CD14-positive monocyte (primary cell): Measurements from ENCODE around the gene BBLN. TPM values are rescaled to one million over a fixed set of nuclear protein-coding genes. Genes with fewer than 3 reads are reported as not detected.
A peak's percentile ranks its signal among the peaks of the same experiment; 100 is the strongest.

Experiments used
- DNase-seq, 3 donors: peaks; one replicate each; pipeline ENCODE4 v3.0.0-alpha.2; 2011 to 2022
- H2AFZ ChIP-seq: 2 replicates; pipeline ENCODE4 v1.6.0; 2012; ENCODE audit warnings: mild to moderate bottlenecking, low read depth, low read length, inconsistent platforms; ENCODE audit not compliant: insufficient read depth, poor library complexity, severe bottlenecking
- H3K27ac ChIP-seq, 2 donors: 1 replicate in 1 of 2; 2 replicates in 1 of 2; pipeline ENCODE4 v1.5.1; 2012 to 2013; ENCODE audit warnings: low read length in 2 of 2, control low read depth in 1 of 2, inconsistent platforms in 1 of 2, low read depth in 1 of 2, mild to moderate bottlenecking in 1 of 2
- H3K27me3 ChIP-seq, 2 donors: one replicate each; pipeline versions ENCODE4 v1.6.0 to v1.6.1; 2011 to 2013; ENCODE audit warnings: low read length in 2 of 2; ENCODE audit not compliant: control insufficient read depth in 2 of 2, insufficient read depth in 2 of 2
- H3K36me3 ChIP-seq, 2 donors: replicated peaks in 1 of 2; 1 replicate in 1 of 2; 2 replicates in 1 of 2; pipeline versions ENCODE4 v1.5.1 to v1.6.1; 2012 to 2013; ENCODE audit warnings: low read length in 2 of 2, control low read depth in 1 of 2, inconsistent platforms in 1 of 2, mild to moderate bottlenecking in 1 of 2; ENCODE audit not compliant: insufficient read depth in 2 of 2, control insufficient read depth in 1 of 2
- H3K4me1 ChIP-seq, 2 donors: 1 replicate in 1 of 2; 2 replicates in 1 of 2; pipeline versions ENCODE4 v1.5.1 to v1.6.1; 2012 to 2013; ENCODE audit warnings: low read length in 2 of 2, control low read depth in 1 of 2, inconsistent platforms in 1 of 2, mild to moderate bottlenecking in 1 of 2, moderate library complexity in 1 of 2; ENCODE audit not compliant: insufficient read depth in 2 of 2, control insufficient read depth in 1 of 2
- H3K4me2 ChIP-seq: replicated peaks from 2 replicates; pipeline ENCODE3; 2012; ENCODE audit warnings: low read length, moderate library complexity, mild to moderate bottlenecking; ENCODE audit not compliant: poor library complexity, severe bottlenecking; ENCODE audit errors: extremely low read depth
- H3K4me3 ChIP-seq, 3 experiments: fragments of 200-600 bp in 1 of 3; sonication (generic) in 1 of 3; replicated peaks in 1 of 3; 1 replicate in 2 of 3; 2 replicates in 1 of 3; pipeline ENCODE4 v1.5.1; 2011 to 2013; ENCODE audit warnings: low read length in 3 of 3, mild to moderate bottlenecking in 3 of 3, control low read depth in 2 of 3, low read depth in 2 of 3, inconsistent platforms in 1 of 3, moderate library complexity in 1 of 3
- H3K79me2 ChIP-seq: 2 replicates; pipeline ENCODE4 v1.6.0; 2012; ENCODE audit warnings: mild to moderate bottlenecking, control low read depth, inconsistent platforms, low read length, moderate library complexity; ENCODE audit not compliant: insufficient read depth
- H3K9ac ChIP-seq: 2 replicates; pipeline ENCODE4 v1.6.0; 2017; ENCODE audit warnings: low read length, mild to moderate bottlenecking; ENCODE audit not compliant: insufficient read depth, poor library complexity, severe bottlenecking
- H3K9me3 ChIP-seq, 2 donors: replicated peaks in 1 of 2; 1 replicate in 1 of 2; 2 replicates in 1 of 2; pipeline versions ENCODE4 v1.5.1 to v1.6.1; 2012 to 2013; ENCODE audit warnings: low read length in 2 of 2, control low read depth in 1 of 2; ENCODE audit not compliant: control insufficient read depth in 1 of 2, insufficient read depth in 1 of 2
- H4K20me1 ChIP-seq: 2 replicates; pipeline ENCODE4 v1.6.0; 2012; ENCODE audit warnings: mild to moderate bottlenecking, low read length, control low read depth, moderate library complexity; ENCODE audit not compliant: insufficient read depth
- H3K27ac Mint-ChIP-seq, 7 donors: one replicate each; pipeline ENCODE4 v1.8.0; 2020; ENCODE audit warnings: mild to moderate bottlenecking in 7 of 7, mixed read lengths in 7 of 7, moderate library complexity in 6 of 7, inconsistent platforms in 2 of 7
- H3K27me3 Mint-ChIP-seq, 3 donors: one replicate each; pipeline ENCODE4 v1.8.0; 2021 to 2022; ENCODE audit warnings: low read depth in 3 of 3, mild to moderate bottlenecking in 3 of 3, mixed read lengths in 3 of 3, moderate library complexity in 3 of 3, inconsistent platforms in 1 of 3
- H3K36me3 Mint-ChIP-seq, 2 donors: one replicate each; pipeline ENCODE4 v1.8.0; 2020; ENCODE audit warnings: mixed read lengths in 2 of 2, inconsistent platforms in 1 of 2, mild to moderate bottlenecking in 1 of 2
- H3K4me1 Mint-ChIP-seq: one replicate; pipeline ENCODE4 v1.8.0; 2020; ENCODE audit warnings: mild to moderate bottlenecking, mixed read lengths
- H3K4me3 Mint-ChIP-seq, 2 donors: one replicate each; pipeline ENCODE4 v1.8.0; 2020; ENCODE audit warnings: mild to moderate bottlenecking in 2 of 2, mixed read lengths in 2 of 2, moderate library complexity in 1 of 2
- H3K9me3 Mint-ChIP-seq, 7 donors: one replicate each; pipeline ENCODE4 v1.8.0; 2020 to 2022; ENCODE audit warnings: mixed read lengths in 7 of 7, mild to moderate bottlenecking in 6 of 7, moderate library complexity in 6 of 7, inconsistent platforms in 2 of 7
- CTCF ChIP-seq: fragments of 200-600 bp; IDR thresholded peaks from one replicate; pipeline ENCODE4 v1.8.0; 2022; ENCODE audit warnings: antibody characterized with exemption, mild to moderate bottlenecking
- WGBS: methylation state at CpG from one replicate; pipeline ENCODE4 v1.1.5; 2013; ENCODE audit warnings: missing lambda C conversion rate; ENCODE audit not compliant: insufficient coverage; 5-methylcytosine and 5-hydroxymethylcytosine counted together
- intact Hi-C, 2 donors: fragments of 100-400 bp; cut with micrococcal nuclease; formaldehyde crosslinking; loops; one replicate each; pipeline versions ENCODE4 v1.15.0 to v1.15.1; 2023
- polyA plus RNA-seq, 3 donors: library from polyadenylated mRNA; depleted of rRNA in 1 of 3; unstranded in 2 of 3; stranded (reverse) in 1 of 3; fragments of 300-500 nt in 2 of 3; fragments of >200 nt in 1 of 3; fragmentation: Illumina TruSeq in 2 of 3; gene quantifications; 1 replicate in 2 of 3; 2 replicates in 1 of 3; pipeline ENCODE4 v1.2.3, GENCODE V29; 2012 to 2021

Gene BBLN
- polyA plus RNA-seq, 3 donors = 51.5 to 74.8 (median 54.5) TPM

- Mint-ChIP-seq H3K27ac (peak overlapping the region in 2 of 7 donors; percentile 18 to 26), H3K4me3 (no peak overlapping the region), H3K9me3 (peaks cover 0 to 8% (median 0%) of the 10 kb centered on the region in 7 donors), H3K27me3 (peaks cover 17 to 37% (median 29%) of the 10 kb centered on the region in 3 donors), H3K4me1 (peaks cover 26% of the 10 kb centered on the region), H3K36me3 (peaks cover 0 to 2% of the 10 kb centered on the region in 2 donors)
- Histone ChIP-seq H4K20me1 (no peaks in the 10 kb centered on the region), H3K4me2 (no peak overlapping the region), H2AFZ (peak overlapping the region; percentile 29), H3K4me1 (peaks cover 18 to 32% of the 10 kb centered on the region in 2 donors), H3K27ac (no peak overlapping the region), H3K36me3 (no peaks in the 10 kb centered on the region), H3K79me2 (no peaks in the 10 kb centered on the region), H3K27me3 (peaks cover 0 to 18% of the 10 kb centered on the region in 2 donors), H3K9me3 (no peaks in the 10 kb centered on the region), H3K9ac (peak overlapping the region; percentile 4), H3K4me3 (no peak overlapping the region)
- 50% methylated on average over 9 of the region's 15 CpGs for WGBS
- no peak for TF ChIP-seq CTCF
- intact Hi-C loops = no loop called here
- DNase-seq = no peak
Observed at GRCh38 chr9:128206916-128207910, 47.1 kb downstream of the BBLN start.

GRCh38 chr9:128208386-128208785 lies 48.3 kb downstream of the BBLN start:
- H3K9me3 ChIP-seq = no peaks in the 10 kb centered on the region
- no peak overlapping the region for H3K4me3 Mint-ChIP-seq
- no peaks in the 10 kb centered on the region for H3K36me3 Mint-ChIP-seq
- H3K4me2 ChIP-seq = no peak overlapping the region
- no peak for DNase-seq
- WGBS = 98% methylated on average over 7 of the region's 7 CpGs
- no peaks in the 10 kb centered on the region for H3K36me3 ChIP-seq
- H3K27me3 ChIP-seq = peaks cover 0 to 18% of the 10 kb centered on the region in 2 donors
- H3K9me3 Mint-ChIP-seq = peaks cover 0 to 8% (median 0%) of the 10 kb centered on the region in 7 donors
- no peak for TF ChIP-seq CTCF
- no peak overlapping the region for H3K27ac ChIP-seq
- H3K79me2 ChIP-seq = no peaks in the 10 kb centered on the region
- intact Hi-C loops = no loop called here
- H4K20me1 ChIP-seq = no peaks in the 10 kb centered on the region
- peaks cover 15 to 38% (median 29%) of the 10 kb centered on the region in 3 donors for H3K27me3 Mint-ChIP-seq
- H3K9ac ChIP-seq = no peak overlapping the region
- H3K4me1 Mint-ChIP-seq = peaks cover 19% of the 10 kb centered on the region
- H3K4me1 ChIP-seq = peaks cover 13 to 23% of the 10 kb centered on the region in 2 donors
- H3K27ac Mint-ChIP-seq = peak overlapping the region in 1 of 7 donors; percentile 30
- H3K4me3 ChIP-seq = no peak overlapping the region
- no peak overlapping the region for H2AFZ ChIP-seq
